H1 (cell line): ENCODE results near the gene CEP70. TPM values are rescaled to one million over a fixed set of nuclear protein-coding genes. Genes with fewer than 3 reads are reported as not detected.

Experiments
- CTCF ChIA-PET: fragments of 300-600 bp; sonication (Branson Sonifier 250); formaldehyde crosslinking; loops from one replicate; lab custom pipeline; 2021; ENCODE audit not compliant: partially characterized antibody; lab: Charles Lee
- POLR2A ChIA-PET: fragments of 300-600 bp; sonication (Branson Sonifier 250); formaldehyde crosslinking; loops from one replicate; lab custom pipeline; 2021; ENCODE audit warnings: inconsistent platforms; ENCODE audit not compliant: partially characterized antibody; lab: Charles Lee
- DNase-seq, 2 experiments: peaks; one replicate each; pipeline versions ENCODE4 v3.0.0 to v3.0.0-alpha.2; 2010 to 2022; ENCODE audit warnings: low spot score in 2 of 2, low read depth in 1 of 2, mixed read lengths in 1 of 2
- FAIRE-seq: peaks from 2 replicates; lab custom pipeline; 2011; peaks lifted over from hg19 to GRCh38; lab: Jason Lieb, UNC
- H2AFZ ChIP-seq: 2 replicates; pipeline ENCODE4 v1.8.1; 2012; ENCODE audit warnings: low read length, inconsistent platforms
- H2AK5ac ChIP-seq: 2 replicates; pipeline ENCODE4 v1.6.1; 2013; ENCODE audit warnings: low read depth, low read length
- H2BK120ac ChIP-seq: replicated peaks from 2 replicates; pipeline ENCODE3; 2013; ENCODE audit warnings: low read depth, low read length, inconsistent platforms
- H2BK12ac ChIP-seq: 2 replicates; pipeline ENCODE4 v1.6.1; 2013; ENCODE audit warnings: low read depth, low read length
- H2BK15ac ChIP-seq: 2 replicates; pipeline ENCODE4 v1.6.1; 2013; ENCODE audit warnings: low read length
- H2BK20ac ChIP-seq: 2 replicates; pipeline ENCODE4 v1.6.1; 2013; ENCODE audit warnings: low read length
- H2BK5ac ChIP-seq: 2 replicates; pipeline ENCODE4 v1.6.1; 2013; ENCODE audit warnings: low read depth, low read length
- H3K14ac ChIP-seq: 2 replicates; pipeline ENCODE4 v1.6.1; 2013; ENCODE audit warnings: inconsistent platforms; ENCODE audit not compliant: insufficient read length
- H3K18ac ChIP-seq: 2 replicates; pipeline ENCODE4 v1.6.1; 2013; ENCODE audit warnings: low read length; ENCODE audit errors: extremely low read depth
- H3K23ac ChIP-seq: 2 replicates; pipeline ENCODE4 v1.6.1; 2013; ENCODE audit warnings: inconsistent platforms; ENCODE audit not compliant: insufficient read length
- H3K23me2 ChIP-seq: 2 replicates; pipeline ENCODE4 v1.6.1; 2013; ENCODE audit warnings: low read depth, low read length
- H3K27ac ChIP-seq: 2 replicates; pipeline ENCODE4 v1.6.1; 2011; ENCODE audit warnings: low read depth, low read length, inconsistent platforms
- H3K27me3 ChIP-seq, 4 experiments: replicated peaks in 1 of 4; 1 replicate in 1 of 4; 2 replicates in 3 of 4; pipeline versions ENCODE4 v1.6.1 to v1.8.1; 2011 to 2013; ENCODE audit warnings: low read length in 3 of 4, mild to moderate bottlenecking in 3 of 4, inconsistent platforms in 2 of 4, mixed read lengths in 2 of 4, moderate library complexity in 1 of 4; ENCODE audit not compliant: control insufficient read depth in 3 of 4, insufficient read depth in 3 of 4; ENCODE audit errors: extremely low read depth in 1 of 4
- H3K36me3 ChIP-seq, 4 experiments: 2 replicates each; pipeline versions ENCODE4 v1.6.1 to v1.8.1; 2011 to 2013; ENCODE audit warnings: mild to moderate bottlenecking in 4 of 4, low read length in 3 of 4, moderate library complexity in 2 of 4, control low read depth in 1 of 4, inconsistent platforms in 1 of 4; ENCODE audit not compliant: insufficient read depth in 4 of 4, control insufficient read depth in 2 of 4
- H3K4ac ChIP-seq: replicated peaks from 2 replicates; pipeline ENCODE3; 2013; ENCODE audit warnings: low read length, low read depth, mixed read lengths, inconsistent platforms; ENCODE audit not compliant: insufficient read length
- H3K4me1 ChIP-seq, 4 experiments: replicated peaks in 1 of 4; 1 replicate in 1 of 4; 2 replicates in 3 of 4; pipeline versions ENCODE4 v1.6.1 to v1.8.1; 2011 to 2013; ENCODE audit warnings: low read length in 3 of 4, inconsistent platforms in 2 of 4, mixed read lengths in 1 of 4; ENCODE audit not compliant: insufficient read depth in 4 of 4, control insufficient read depth in 3 of 4
- H3K4me2 ChIP-seq, 2 experiments: 2 replicates each; pipeline versions ENCODE4 v1.6.1 to v1.8.1; 2011 to 2013; ENCODE audit warnings: low read depth in 2 of 2, low read length in 2 of 2, control low read depth in 1 of 2, inconsistent platforms in 1 of 2, mild to moderate bottlenecking in 1 of 2; ENCODE audit not compliant: insufficient read depth in 1 of 2
- H3K4me3 ChIP-seq, 4 experiments: fragments of 200-600, 300-600 bp in 1 of 4; sonication (generic), shearing (Covaris generic), sonication (Bioruptor Twin) in 1 of 4; 2 replicates each; pipeline versions ENCODE4 v1.5.1 to v1.8.1; 2011 to 2016; ENCODE audit warnings: low read length in 4 of 4, low read depth in 3 of 4, control low read depth in 2 of 4, inconsistent platforms in 2 of 4, mild to moderate bottlenecking in 2 of 4, mixed read lengths in 1 of 4, moderate library complexity in 1 of 4; ENCODE audit not compliant: insufficient read depth in 2 of 4; ENCODE audit errors: extremely low read depth in 1 of 4
- H3K56ac ChIP-seq: replicated peaks from 2 replicates; pipeline ENCODE3; 2013; ENCODE audit warnings: low read depth, mild to moderate bottlenecking, mixed read lengths, low read length, inconsistent platforms; ENCODE audit not compliant: insufficient read length
- H3K79me1 ChIP-seq: 2 replicates; pipeline ENCODE4 v1.6.1; 2013; ENCODE audit warnings: low read depth, low read length, control low read depth
- H3K79me2 ChIP-seq, 2 experiments: 2 replicates each; pipeline versions ENCODE4 v1.6.1 to v1.8.1; 2012 to 2013; ENCODE audit warnings: low read length in 2 of 2, mild to moderate bottlenecking in 2 of 2, inconsistent platforms in 1 of 2; ENCODE audit not compliant: insufficient read depth in 2 of 2, control insufficient read depth in 1 of 2
- H3K9ac ChIP-seq, 4 experiments: replicated peaks in 1 of 4; 1 replicate in 1 of 4; 2 replicates in 3 of 4; pipeline versions ENCODE4 v1.6.1 to v1.8.1; 2011 to 2013; ENCODE audit warnings: low read depth in 3 of 4, low read length in 3 of 4, control low read depth in 2 of 4, mild to moderate bottlenecking in 2 of 4, moderate library complexity in 2 of 4, inconsistent platforms in 1 of 4; ENCODE audit errors: extremely low read depth in 1 of 4
- H3K9me3 ChIP-seq, 2 experiments: 2 replicates each; pipeline versions ENCODE4 v1.6.1 to v1.8.1; 2012 to 2013; ENCODE audit warnings: mild to moderate bottlenecking in 2 of 2, moderate library complexity in 2 of 2, control low read depth in 1 of 2, inconsistent platforms in 1 of 2, low read depth in 1 of 2, low read length in 1 of 2, mixed read lengths in 1 of 2; ENCODE audit not compliant: insufficient read depth in 2 of 2
- H4K20me1 ChIP-seq, 2 experiments: replicated peaks in 1 of 2; 2 replicates each; pipeline versions ENCODE3 to v1.8.1; 2011 to 2013; ENCODE audit warnings: inconsistent platforms in 2 of 2, low read length in 2 of 2, mild to moderate bottlenecking in 1 of 2; ENCODE audit not compliant: insufficient read depth in 2 of 2, control insufficient read depth in 1 of 2
- H4K5ac ChIP-seq: 2 replicates; pipeline ENCODE4 v1.6.1; 2013; ENCODE audit warnings: low read length, low read depth, mixed read lengths, inconsistent platforms; ENCODE audit not compliant: insufficient read length
- H4K8ac ChIP-seq: 2 replicates; pipeline ENCODE4 v1.8.0; 2013; ENCODE audit warnings: mild to moderate bottlenecking, moderate library complexity, low read length, inconsistent platforms; ENCODE audit not compliant: insufficient read depth; ENCODE audit errors: extremely low read depth
- H4K91ac ChIP-seq: replicated peaks from 2 replicates; pipeline ENCODE3; 2013; ENCODE audit warnings: low read length, mixed read lengths, inconsistent platforms; ENCODE audit not compliant: insufficient read length
- EZH2 ChIP-seq: fragments of 200-600 bp; sonication (generic); IDR thresholded peaks from 2 replicates; pipeline ENCODE4 v1.7.1; 2012; ENCODE audit warnings: low read depth, mild to moderate bottlenecking, moderate library complexity, low read length, inconsistent platforms; ENCODE audit not compliant: severe bottlenecking
- HDAC6 ChIP-seq: IDR thresholded peaks from one replicate; pipeline ENCODE4 v1.7.1; 2012; ENCODE audit warnings: low read depth, mild to moderate bottlenecking, inconsistent platforms, low read length, moderate library complexity
- RFX5 ChIP-seq: IDR thresholded peaks from 2 replicates; pipeline ENCODE4 v1.6.1; 2011; ENCODE audit warnings: low read depth, low read length, improper control_type of control experiment, borderline replicate concordance
- SIRT6 ChIP-seq: IDR thresholded peaks from one replicate; pipeline ENCODE4 v1.7.1; 2012; ENCODE audit warnings: low read length, inconsistent platforms
- SP1 ChIP-seq: IDR thresholded peaks from 2 replicates; pipeline ENCODE4 v1.6.1; 2011; ENCODE audit warnings: low read depth, low read length
- SRF ChIP-seq: IDR thresholded peaks from 2 replicates; pipeline ENCODE4 v1.6.1; 2011; ENCODE audit warnings: mild to moderate bottlenecking, low read depth, low read length, moderate library complexity
- WGBS, 2 experiments: shearing (Covaris generic) in 1 of 2; methylation state at CpG; one replicate each; pipeline versions ENCODE4 v1.1.6 to v1.1.7; 2013 to 2015; ENCODE audit warnings: low lambda C conversion rate in 2 of 2, mixed read lengths in 2 of 2, inconsistent platforms in 1 of 2, low coverage in 1 of 2, missing lambda C conversion rate in 1 of 2; ENCODE audit not compliant: insufficient replicate concordance in 2 of 2, insufficient coverage in 1 of 2, insufficient read length in 1 of 2; ENCODE audit errors: extremely low coverage in 1 of 2, missing lambda C conversion rate in 1 of 2; 5-methylcytosine and 5-hydroxymethylcytosine counted together
- polyA plus RNA-seq, 7 experiments: library from polyadenylated mRNA; depleted of rRNA in 3 of 7; stranded (reverse) in 5 of 7; unstranded in 2 of 7; fragments of >200 nt in 5 of 7; fragments of 200-250 nt in 2 of 7; gene quantifications; 1 replicate in 5 of 7; 2 replicates in 1 of 7; 4 replicates in 1 of 7; pipeline versions ENCODE4 v1.2.1 to v1.2.3, GENCODE V29; 2011 to 2013; ENCODE audit warnings: missing spikeins in 2 of 7, mixed read lengths in 2 of 7
- total RNA-seq: library from RNA; stranded (reverse); fragmentation: NEBNext Ultra II Directional; extraction: Animal tissue kit (Norgen Biotek cat#: 25700); gene quantifications from 2 replicates; pipeline ENCODE4 v1.2.1, GENCODE V29; 2021

The CEP70 gene
- total and polyA plus RNA-seq, 2 of the 8 experiments (the other 6 are each of a cell fraction or from before 2014, with no cell fraction given), result 3.9 to 26.2 TPM

- Histone ChIP-seq H3K4me1 (peaks cover 0 to 3% (median 0%) of the 10 kb centered on the region in 4 experiments; a peak in 1 of 7 replicates), H3K36me3 (peaks cover 0 to 20% (median 2%) of the 10 kb centered on the region in 4 experiments; a peak in 3 of 8 replicates), H3K9ac (no peak overlapping the region), H3K4me3 (no peak overlapping the region), H3K14ac (no peak overlapping the region), H3K4me2 (no peak overlapping the region), H3K23me2 (no peaks in the 10 kb centered on the region), H3K27me3 (no peaks in the 10 kb centered on the region), H4K20me1 (no peaks in the 10 kb centered on the region), H4K91ac (no peak overlapping the region), H3K9me3 (peaks cover 7 to 13% of the 10 kb centered on the region in 2 experiments; a peak in 3 of 4 replicates), H3K27ac (no peak overlapping the region), H4K8ac (no peak overlapping the region), H2AFZ (no peak overlapping the region), H3K79me2 (no peaks in the 10 kb centered on the region), H3K4ac (no peak overlapping the region), H3K18ac (no peak overlapping the region), H3K23ac (no peak overlapping the region), H2BK12ac (no peak overlapping the region), H4K5ac (no peak overlapping the region), H2BK20ac (no peak overlapping the region), H3K79me1 (no peaks in the 10 kb centered on the region), H2BK15ac (no peak overlapping the region), H3K56ac (no peak overlapping the region), H2BK5ac (no peak overlapping the region), H2AK5ac (no peak overlapping the region), H2BK120ac (no peak overlapping the region)
- CTCF ChIA-PET, result interaction anchor here (0.6 to 1.3 kb wide), 8 partner anchors 29 to 465 kb away, joined by 3 to 4 read pairs (median 3); no protein-coding TSS in a partner anchor
- TF ChIP-seq SIRT6 (no peak), RFX5 (no peak), SRF (no peak), EZH2 (no peak), HDAC6 (no peak), SP1 (no peak)
- FAIRE-seq (no peak), DNase-seq (no peak)
- POLR2A ChIA-PET, result no interaction called here
- 87% methylated on average over 2 of the region's 2 CpGs; no CpG with 5 or more reads in 1 of the 2 experiments for WGBS, 2 experiments
Observed at GRCh38 chr3:138513090-138513843, 80.8 kb downstream of the CEP70 start.
